WTC11 (cell line): ENCODE results near the gene PKD2L1. TPM values are rescaled to one million over a fixed set of nuclear protein-coding genes. Genes with fewer than 3 reads are reported as not detected.

Experiments
- ATAC-seq: fragments of 200-7000 bp; cut with Tn5 transposase; 2 replicates; pipeline ENCODE4 v1.10.0; 2021; ENCODE audit warnings: mild to moderate bottlenecking, moderate library complexity
- CTCF ChIA-PET: fragments of 300-600 bp; sonication (Branson Sonifier 250); formaldehyde crosslinking; loops from one replicate; lab custom pipeline; 2021; ENCODE audit warnings: antibody characterized with exemption; lab: Charles Lee
- POLR2A ChIA-PET: fragments of 350-600 bp; sonication (Branson Sonifier 250); formaldehyde crosslinking; loops from one replicate; lab custom pipeline; 2021; ENCODE audit warnings: antibody characterized with exemption; lab: Charles Lee
- DNase-seq: peaks from one replicate; pipeline ENCODE4 v3.0.0; 2021; ENCODE audit warnings: low spot score
- H3K27ac Mint-ChIP-seq: 2 replicates; pipeline ENCODE4 v1.8.0; 2021; ENCODE audit warnings: mixed read lengths
- H3K27me3 Mint-ChIP-seq: 2 replicates; pipeline ENCODE4 v1.8.0; 2021; ENCODE audit warnings: low read depth, mild to moderate bottlenecking, moderate library complexity, mixed read lengths
- H3K36me3 Mint-ChIP-seq: 2 replicates; pipeline ENCODE4 v1.8.0; 2021; ENCODE audit warnings: mixed read lengths
- H3K4me1 Mint-ChIP-seq: 2 replicates; pipeline ENCODE4 v1.8.0; 2022; ENCODE audit warnings: mixed read lengths
- H3K4me3 Mint-ChIP-seq: 2 replicates; pipeline ENCODE4 v1.8.0; 2021; ENCODE audit warnings: mild to moderate bottlenecking, moderate library complexity, mixed read lengths
- H3K9me3 Mint-ChIP-seq: 2 replicates; pipeline ENCODE4 v1.8.0; 2021; ENCODE audit warnings: mixed read lengths
- CBFB ChIP-seq: sonication (generic); formaldehyde crosslinking; IDR thresholded peaks from 2 replicates; pipeline ENCODE4 v1.8.1; 2022; ENCODE audit warnings: mild to moderate bottlenecking, low read depth, missing genetic modification reagents
- ELF4 ChIP-seq: sonication (generic); formaldehyde crosslinking; IDR thresholded peaks from 2 replicates; pipeline ENCODE4 v1.8.1; 2022; ENCODE audit warnings: low read depth, mild to moderate bottlenecking, moderate library complexity, missing genetic modification reagents
- FOXK1 ChIP-seq: sonication (generic); formaldehyde crosslinking; IDR thresholded peaks from 2 replicates; pipeline ENCODE4 v1.8.0; 2022; ENCODE audit warnings: mild to moderate bottlenecking, moderate library complexity, missing genetic modification reagents
- GRHL2 ChIP-seq: fragments of 250-450 bp; sonication (Bioruptor Pico); IDR thresholded peaks from 2 replicates; pipeline ENCODE4 v1.8.0; 2022; ENCODE audit warnings: mild to moderate bottlenecking, moderate library complexity; ENCODE audit not compliant: insufficient replicate concordance, severe bottlenecking
- MYBL2 ChIP-seq: sonication (generic); formaldehyde crosslinking; IDR thresholded peaks from 2 replicates; pipeline ENCODE4 v1.8.1; 2023; ENCODE audit warnings: mild to moderate bottlenecking, moderate library complexity, missing genetic modification reagents
- NFATC4 ChIP-seq: fragments of 250-450 bp; sonication (Bioruptor Pico); IDR thresholded peaks from 2 replicates; pipeline ENCODE4 v1.9.0; 2021; ENCODE audit warnings: mild to moderate bottlenecking
- SMAD4 ChIP-seq: sonication (generic); formaldehyde crosslinking; IDR thresholded peaks from 2 replicates; pipeline ENCODE4 v1.8.0; 2022; ENCODE audit warnings: mild to moderate bottlenecking, missing genetic modification reagents
- SP1 ChIP-seq: sonication (generic); formaldehyde crosslinking; conservative IDR thresholded peaks from 2 replicates; pipeline ENCODE4 v1.8.1; 2022; ENCODE audit warnings: missing genetic modification reagents
- ZNF121 ChIP-seq: sonication (generic); formaldehyde crosslinking; IDR thresholded peaks from 2 replicates; pipeline ENCODE4 v1.8.0; 2023; ENCODE audit warnings: missing genetic modification reagents
- ZNF671 ChIP-seq: fragments of 250-450 bp; sonication (Bioruptor Pico); IDR thresholded peaks from 2 replicates; pipeline ENCODE4 v1.8.0; 2021; ENCODE audit warnings: mild to moderate bottlenecking
- total RNA-seq: library from RNA; stranded (reverse); gene quantifications from 3 replicates; pipeline ENCODE4 v1.2.3, GENCODE V29; 2021
- TF ChIP-seq, protein P1 (sequence below): sonication (generic); formaldehyde crosslinking; IDR thresholded peaks from 2 replicates; pipeline ENCODE4 v1.8.0; 2023; ENCODE audit warnings: missing genetic modification reagents, mild to moderate bottlenecking, borderline replicate concordance
- TF ChIP-seq, protein P2 (sequence below): sonication (generic); formaldehyde crosslinking; IDR thresholded peaks from 2 replicates; pipeline ENCODE4 v1.8.0; 2022; ENCODE audit warnings: mild to moderate bottlenecking, missing genetic modification reagents
- TF ChIP-seq, protein P3 (sequence below): sonication (generic); formaldehyde crosslinking; conservative IDR thresholded peaks from 2 replicates; pipeline ENCODE4 v1.8.1; 2023; ENCODE audit warnings: mild to moderate bottlenecking, low read depth, missing genetic modification reagents, moderate library complexity
- TF ChIP-seq, protein P4 (sequence below): sonication (generic); formaldehyde crosslinking; IDR thresholded peaks from 2 replicates; pipeline ENCODE4 v1.8.0; 2022; ENCODE audit warnings: mild to moderate bottlenecking, missing genetic modification reagents
- TF ChIP-seq, protein P5 (sequence below): sonication (generic); formaldehyde crosslinking; IDR thresholded peaks from 2 replicates; pipeline ENCODE4 v1.8.0; 2023; ENCODE audit warnings: mild to moderate bottlenecking, missing genetic modification reagents
- TF ChIP-seq, protein P6 (sequence below): sonication (generic); formaldehyde crosslinking; IDR thresholded peaks from 2 replicates; pipeline ENCODE4 v1.8.1; 2022; ENCODE audit warnings: mild to moderate bottlenecking, moderate library complexity, missing genetic modification reagents

Gene PKD2L1
- total RNA-seq, 1 experiment from 2014 or later: not detected

DNA sequence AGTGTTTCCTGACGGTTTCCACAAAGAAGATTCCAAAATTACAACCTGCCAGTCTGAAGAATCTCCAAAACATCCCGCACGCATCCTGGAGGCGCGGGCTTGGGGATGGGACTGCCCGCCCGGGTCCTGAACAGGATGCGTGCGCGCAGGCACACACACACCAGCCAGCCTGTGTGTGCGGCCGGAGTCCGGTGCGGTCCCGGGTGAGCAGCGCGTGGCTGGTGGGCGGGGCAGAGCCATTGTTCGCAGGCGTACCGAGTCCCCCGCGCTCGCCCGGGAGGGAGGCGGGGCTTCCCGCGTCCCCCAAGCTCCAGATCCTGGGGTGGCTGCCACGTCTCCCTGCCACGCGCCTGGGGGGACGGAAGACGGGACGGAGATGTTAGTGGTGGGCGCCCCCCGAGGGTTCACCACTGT is 16.3 kb upstream of the PKD2L1 start (continued):
- TF ChIP-seq MYBL2 (no peak), SP1 (peak; percentile 71; the same call in 1 of the 2 replicates), FOXK1 (CRISPR knock-in tag) (peak; percentile 21; the same call in 1 of the 2 replicates)
- TF ChIP-seq, protein P1, sequence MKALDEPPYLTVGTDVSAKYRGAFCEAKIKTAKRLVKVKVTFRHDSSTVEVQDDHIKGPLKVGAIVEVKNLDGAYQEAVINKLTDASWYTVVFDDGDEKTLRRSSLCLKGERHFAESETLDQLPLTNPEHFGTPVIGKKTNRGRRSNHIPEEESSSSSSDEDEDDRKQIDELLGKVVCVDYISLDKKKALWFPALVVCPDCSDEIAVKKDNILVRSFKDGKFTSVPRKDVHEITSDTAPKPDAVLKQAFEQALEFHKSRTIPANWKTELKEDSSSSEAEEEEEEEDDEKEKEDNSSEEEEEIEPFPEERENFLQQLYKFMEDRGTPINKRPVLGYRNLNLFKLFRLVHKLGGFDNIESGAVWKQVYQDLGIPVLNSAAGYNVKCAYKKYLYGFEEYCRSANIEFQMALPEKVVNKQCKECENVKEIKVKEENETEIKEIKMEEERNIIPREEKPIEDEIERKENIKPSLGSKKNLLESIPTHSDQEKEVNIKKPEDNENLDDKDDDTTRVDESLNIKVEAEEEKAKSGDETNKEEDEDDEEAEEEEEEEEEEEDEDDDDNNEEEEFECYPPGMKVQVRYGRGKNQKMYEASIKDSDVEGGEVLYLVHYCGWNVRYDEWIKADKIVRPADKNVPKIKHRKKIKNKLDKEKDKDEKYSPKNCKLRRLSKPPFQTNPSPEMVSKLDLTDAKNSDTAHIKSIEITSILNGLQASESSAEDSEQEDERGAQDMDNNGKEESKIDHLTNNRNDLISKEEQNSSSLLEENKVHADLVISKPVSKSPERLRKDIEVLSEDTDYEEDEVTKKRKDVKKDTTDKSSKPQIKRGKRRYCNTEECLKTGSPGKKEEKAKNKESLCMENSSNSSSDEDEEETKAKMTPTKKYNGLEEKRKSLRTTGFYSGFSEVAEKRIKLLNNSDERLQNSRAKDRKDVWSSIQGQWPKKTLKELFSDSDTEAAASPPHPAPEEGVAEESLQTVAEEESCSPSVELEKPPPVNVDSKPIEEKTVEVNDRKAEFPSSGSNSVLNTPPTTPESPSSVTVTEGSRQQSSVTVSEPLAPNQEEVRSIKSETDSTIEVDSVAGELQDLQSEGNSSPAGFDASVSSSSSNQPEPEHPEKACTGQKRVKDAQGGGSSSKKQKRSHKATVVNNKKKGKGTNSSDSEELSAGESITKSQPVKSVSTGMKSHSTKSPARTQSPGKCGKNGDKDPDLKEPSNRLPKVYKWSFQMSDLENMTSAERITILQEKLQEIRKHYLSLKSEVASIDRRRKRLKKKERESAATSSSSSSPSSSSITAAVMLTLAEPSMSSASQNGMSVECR: no peak
- TF ChIP-seq, protein P2, sequence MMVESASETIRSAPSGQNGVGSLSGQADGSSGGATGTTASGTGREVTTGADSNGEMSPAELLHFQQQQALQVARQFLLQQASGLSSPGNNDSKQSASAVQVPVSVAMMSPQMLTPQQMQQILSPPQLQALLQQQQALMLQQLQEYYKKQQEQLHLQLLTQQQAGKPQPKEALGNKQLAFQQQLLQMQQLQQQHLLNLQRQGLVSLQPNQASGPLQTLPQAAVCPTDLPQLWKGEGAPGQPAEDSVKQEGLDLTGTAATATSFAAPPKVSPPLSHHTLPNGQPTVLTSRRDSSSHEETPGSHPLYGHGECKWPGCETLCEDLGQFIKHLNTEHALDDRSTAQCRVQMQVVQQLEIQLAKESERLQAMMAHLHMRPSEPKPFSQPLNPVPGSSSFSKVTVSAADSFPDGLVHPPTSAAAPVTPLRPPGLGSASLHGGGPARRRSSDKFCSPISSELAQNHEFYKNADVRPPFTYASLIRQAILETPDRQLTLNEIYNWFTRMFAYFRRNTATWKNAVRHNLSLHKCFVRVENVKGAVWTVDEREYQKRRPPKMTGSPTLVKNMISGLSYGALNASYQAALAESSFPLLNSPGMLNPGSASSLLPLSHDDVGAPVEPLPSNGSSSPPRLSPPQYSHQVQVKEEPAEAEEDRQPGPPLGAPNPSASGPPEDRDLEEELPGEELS (CRISPR knock-in tag): 0 out of 2 replicates have a peak, but pooled peaks have one; percentile 73
- TF ChIP-seq, protein P3, sequence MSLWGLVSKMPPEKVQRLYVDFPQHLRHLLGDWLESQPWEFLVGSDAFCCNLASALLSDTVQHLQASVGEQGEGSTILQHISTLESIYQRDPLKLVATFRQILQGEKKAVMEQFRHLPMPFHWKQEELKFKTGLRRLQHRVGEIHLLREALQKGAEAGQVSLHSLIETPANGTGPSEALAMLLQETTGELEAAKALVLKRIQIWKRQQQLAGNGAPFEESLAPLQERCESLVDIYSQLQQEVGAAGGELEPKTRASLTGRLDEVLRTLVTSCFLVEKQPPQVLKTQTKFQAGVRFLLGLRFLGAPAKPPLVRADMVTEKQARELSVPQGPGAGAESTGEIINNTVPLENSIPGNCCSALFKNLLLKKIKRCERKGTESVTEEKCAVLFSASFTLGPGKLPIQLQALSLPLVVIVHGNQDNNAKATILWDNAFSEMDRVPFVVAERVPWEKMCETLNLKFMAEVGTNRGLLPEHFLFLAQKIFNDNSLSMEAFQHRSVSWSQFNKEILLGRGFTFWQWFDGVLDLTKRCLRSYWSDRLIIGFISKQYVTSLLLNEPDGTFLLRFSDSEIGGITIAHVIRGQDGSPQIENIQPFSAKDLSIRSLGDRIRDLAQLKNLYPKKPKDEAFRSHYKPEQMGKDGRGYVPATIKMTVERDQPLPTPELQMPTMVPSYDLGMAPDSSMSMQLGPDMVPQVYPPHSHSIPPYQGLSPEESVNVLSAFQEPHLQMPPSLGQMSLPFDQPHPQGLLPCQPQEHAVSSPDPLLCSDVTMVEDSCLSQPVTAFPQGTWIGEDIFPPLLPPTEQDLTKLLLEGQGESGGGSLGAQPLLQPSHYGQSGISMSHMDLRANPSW (CRISPR knock-in tag): no peak
- TF ChIP-seq, protein P4, sequence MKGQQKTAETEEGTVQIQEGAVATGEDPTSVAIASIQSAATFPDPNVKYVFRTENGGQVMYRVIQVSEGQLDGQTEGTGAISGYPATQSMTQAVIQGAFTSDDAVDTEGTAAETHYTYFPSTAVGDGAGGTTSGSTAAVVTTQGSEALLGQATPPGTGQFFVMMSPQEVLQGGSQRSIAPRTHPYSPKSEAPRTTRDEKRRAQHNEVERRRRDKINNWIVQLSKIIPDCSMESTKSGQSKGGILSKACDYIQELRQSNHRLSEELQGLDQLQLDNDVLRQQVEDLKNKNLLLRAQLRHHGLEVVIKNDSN (CRISPR knock-in tag): no peak
- TF ChIP-seq, protein P5, sequence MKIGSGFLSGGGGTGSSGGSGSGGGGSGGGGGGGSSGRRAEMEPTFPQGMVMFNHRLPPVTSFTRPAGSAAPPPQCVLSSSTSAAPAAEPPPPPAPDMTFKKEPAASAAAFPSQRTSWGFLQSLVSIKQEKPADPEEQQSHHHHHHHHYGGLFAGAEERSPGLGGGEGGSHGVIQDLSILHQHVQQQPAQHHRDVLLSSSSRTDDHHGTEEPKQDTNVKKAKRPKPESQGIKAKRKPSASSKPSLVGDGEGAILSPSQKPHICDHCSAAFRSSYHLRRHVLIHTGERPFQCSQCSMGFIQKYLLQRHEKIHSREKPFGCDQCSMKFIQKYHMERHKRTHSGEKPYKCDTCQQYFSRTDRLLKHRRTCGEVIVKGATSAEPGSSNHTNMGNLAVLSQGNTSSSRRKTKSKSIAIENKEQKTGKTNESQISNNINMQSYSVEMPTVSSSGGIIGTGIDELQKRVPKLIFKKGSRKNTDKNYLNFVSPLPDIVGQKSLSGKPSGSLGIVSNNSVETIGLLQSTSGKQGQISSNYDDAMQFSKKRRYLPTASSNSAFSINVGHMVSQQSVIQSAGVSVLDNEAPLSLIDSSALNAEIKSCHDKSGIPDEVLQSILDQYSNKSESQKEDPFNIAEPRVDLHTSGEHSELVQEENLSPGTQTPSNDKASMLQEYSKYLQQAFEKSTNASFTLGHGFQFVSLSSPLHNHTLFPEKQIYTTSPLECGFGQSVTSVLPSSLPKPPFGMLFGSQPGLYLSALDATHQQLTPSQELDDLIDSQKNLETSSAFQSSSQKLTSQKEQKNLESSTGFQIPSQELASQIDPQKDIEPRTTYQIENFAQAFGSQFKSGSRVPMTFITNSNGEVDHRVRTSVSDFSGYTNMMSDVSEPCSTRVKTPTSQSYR (CRISPR knock-in tag): no peak

DNA sequence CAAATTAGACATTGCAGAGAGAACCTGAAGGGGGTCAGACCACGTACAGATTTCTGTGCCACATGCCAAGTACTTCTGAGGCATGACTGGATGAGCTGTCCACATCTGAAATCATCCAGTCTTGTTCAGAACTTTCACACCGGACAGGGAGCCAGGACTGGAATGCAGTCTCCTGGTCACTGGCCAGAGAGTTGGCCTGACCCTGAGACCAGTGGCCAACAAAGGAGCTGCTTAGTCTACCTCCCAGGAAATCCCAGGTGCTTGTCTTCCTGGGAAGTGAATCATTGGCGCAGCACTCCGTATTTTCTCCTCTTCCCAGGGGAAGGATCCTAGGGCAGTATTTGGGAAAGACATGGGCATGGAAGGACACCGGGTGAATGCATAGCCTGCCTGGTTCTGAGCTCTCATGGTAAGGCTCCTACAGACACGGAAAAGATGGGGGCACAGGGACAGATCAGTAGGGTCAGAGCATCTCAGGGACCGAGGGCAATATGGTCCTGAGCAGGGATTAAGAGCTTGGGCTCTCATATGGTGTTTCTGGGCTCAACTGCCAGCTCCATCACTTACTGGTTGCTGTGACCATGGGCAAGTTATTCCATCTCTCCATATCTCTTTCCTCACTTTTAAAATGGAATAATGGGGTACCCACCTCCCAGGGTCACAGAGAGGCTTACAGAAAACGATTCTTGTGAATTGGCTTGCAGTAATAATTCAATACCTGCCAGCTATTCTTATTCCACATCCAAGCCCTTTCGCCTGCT is 15.7 kb upstream of the PKD2L1 start:
- Mint-ChIP-seq H3K27ac (peak overlapping the region; percentile 89), H3K9me3 (no peaks in the 10 kb centered on the region), H3K36me3 (peaks cover 33% of the 10 kb centered on the region), H3K27me3 (no peaks in the 10 kb centered on the region; the same call in 1 of the 2 replicates), H3K4me3 (peak overlapping the region; percentile 96), H3K4me1 (peaks cover 64% of the 10 kb centered on the region)
- CTCF ChIA-PET: interaction anchor here (0.6 to 3.6 kb wide), 13 partner anchors 25 to 500 kb away, joined by 3 to 27 read pairs (median 5); partner anchors contain the start of gene HIF1AN
- DNase-seq (no peak), ATAC-seq (no peak)
- POLR2A ChIA-PET: interaction anchor here (0.5 to 5.5 kb wide), 4 partner anchors 25 to 299 kb away, joined by 3 to 104 read pairs (median 10); no protein-coding TSS in a partner anchor
- no peak for TF ChIP-seq ZNF671 (CRISPR knock-in tag)
- TF ChIP-seq CBFB: no peak
- TF ChIP-seq NFATC4: no peak
- TF ChIP-seq MYBL2: no peak
- TF ChIP-seq, protein P1: no peak
- TF ChIP-seq, protein P6, sequence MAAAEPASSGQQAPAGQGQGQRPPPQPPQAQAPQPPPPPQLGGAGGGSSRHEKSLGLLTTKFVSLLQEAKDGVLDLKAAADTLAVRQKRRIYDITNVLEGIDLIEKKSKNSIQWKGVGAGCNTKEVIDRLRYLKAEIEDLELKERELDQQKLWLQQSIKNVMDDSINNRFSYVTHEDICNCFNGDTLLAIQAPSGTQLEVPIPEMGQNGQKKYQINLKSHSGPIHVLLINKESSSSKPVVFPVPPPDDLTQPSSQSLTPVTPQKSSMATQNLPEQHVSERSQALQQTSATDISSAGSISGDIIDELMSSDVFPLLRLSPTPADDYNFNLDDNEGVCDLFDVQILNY: no peak
- TF ChIP-seq ZNF121 (CRISPR knock-in tag): no peak
- TF ChIP-seq ELF4 (CRISPR knock-in tag): no peak
- TF ChIP-seq SMAD4 (CRISPR knock-in tag): no peak
- no peak for TF ChIP-seq GRHL2
